Bronchial epithelial cell (primary cell): Measurements from ENCODE around the gene AHDC1. TPM values are rescaled to one million over a fixed set of nuclear protein-coding genes. Genes with fewer than 3 reads are reported as not detected.
A peak's percentile ranks its signal among the peaks of the same experiment; 100 is the strongest.

Experiments used
- DNase-seq: peaks from one replicate; pipeline ENCODE4 v3.0.0-alpha.2; 2010; ENCODE audit warnings: low read depth
- FAIRE-seq: peaks from 2 replicates; lab custom pipeline; 2011; peaks lifted over from hg19 to GRCh38; lab: Jason Lieb, UNC
- H3K27me3 ChIP-seq: 2 replicates; pipeline ENCODE4 v1.5.1; 2011; ENCODE audit warnings: low read length; ENCODE audit not compliant: control insufficient read depth, insufficient read depth
- H3K36me3 ChIP-seq: 2 replicates; pipeline ENCODE4 v1.5.1; 2011; ENCODE audit warnings: low read length; ENCODE audit not compliant: control insufficient read depth, insufficient read depth
- H3K4me3 ChIP-seq: 2 replicates; pipeline ENCODE4 v1.5.1; 2011; ENCODE audit warnings: mild to moderate bottlenecking, low read depth, low read length, control low read depth
- CTCF ChIP-seq: IDR thresholded peaks from 2 replicates; pipeline ENCODE4 v1.5.1; 2011; ENCODE audit warnings: mild to moderate bottlenecking, moderate library complexity, low read length, control low read depth, inconsistent platforms; ENCODE audit not compliant: insufficient read depth, severe bottlenecking
- total RNA-seq: library from RNA; depleted of rRNA; stranded (reverse); fragments of >200 nt; gene quantifications from 2 replicates; pipeline ENCODE4 v1.2.1, GENCODE V29; 2014

Gene AHDC1
- total RNA-seq, 1 donor from 2014 or later: 5.0 TPM

- Histone ChIP-seq H3K36me3 (peaks cover 17% of the 10 kb centered on the region), H3K4me3 (peak overlapping the region; percentile 9), H3K27me3 (no peaks in the 10 kb centered on the region)
- DNase-seq (peak; percentile 84), FAIRE-seq (no peak)
- TF ChIP-seq CTCF: peak; percentile 64
These were observed 35.5 kb downstream of the AHDC1 start for GRCh38 chr1:27568300-27569087.

GRCh38 chr1:27567971-27568299 lies 36.0 kb downstream of the AHDC1 start:
- DNase-seq (no peak), FAIRE-seq (no peak)
- peaks cover 14% of the 10 kb centered on the region for H3K36me3 ChIP-seq
- H3K4me3 ChIP-seq: no peak overlapping the region
- TF ChIP-seq CTCF: no peak
- H3K27me3 ChIP-seq: no peaks in the 10 kb centered on the region

GRCh38 chr1:27567146-27567526 lies 36.8 kb downstream of the AHDC1 start:
- no peak for TF ChIP-seq CTCF
- H3K27me3 ChIP-seq: no peaks in the 10 kb centered on the region
- H3K4me3 ChIP-seq: no peak overlapping the region
- peaks cover 14% of the 10 kb centered on the region for H3K36me3 ChIP-seq
- no peak for DNase-seq
- no peak for FAIRE-seq

DNA sequence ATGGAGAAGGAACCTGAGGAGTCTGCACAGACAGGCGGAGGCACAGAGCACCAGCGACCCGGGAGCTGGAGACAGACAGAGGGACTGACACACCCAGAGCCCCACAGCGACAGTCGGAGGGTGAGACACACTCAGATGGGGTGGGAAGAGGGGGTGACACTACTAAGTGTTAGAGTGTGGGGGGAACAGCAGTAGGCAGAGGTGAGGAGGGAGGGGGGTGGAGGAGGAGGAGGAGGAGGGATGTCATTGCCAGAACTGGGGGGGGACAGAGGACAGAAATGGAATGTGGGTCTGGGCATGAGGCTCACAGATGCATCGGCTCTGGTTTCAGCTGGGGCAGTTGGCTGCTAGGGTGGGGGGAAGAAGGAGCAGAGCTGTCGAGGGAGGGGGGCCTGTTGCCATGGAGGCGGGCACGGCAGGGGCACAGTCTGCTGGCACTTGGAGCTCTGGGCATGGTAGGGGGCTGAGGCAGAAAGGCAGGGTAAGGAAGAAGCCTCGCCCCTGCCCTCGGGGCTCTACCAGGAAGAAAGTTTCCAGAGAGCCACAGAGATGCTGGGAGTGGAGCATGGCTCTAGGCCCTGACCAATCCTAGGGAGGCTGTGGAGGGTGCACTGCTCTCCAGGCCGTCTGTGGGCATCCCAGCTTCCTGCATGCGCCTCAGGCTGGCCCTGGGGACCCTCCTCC lies 37.3 kb downstream of the AHDC1 start:
- no peak for DNase-seq
- Histone ChIP-seq H3K4me3 (no peak overlapping the region), H3K36me3 (peaks cover 14% of the 10 kb centered on the region), H3K27me3 (no peaks in the 10 kb centered on the region)
- no peak for TF ChIP-seq CTCF
- no peak for FAIRE-seq

GRCh38 chr1:27564710-27565649 lies 39.0 kb downstream of the AHDC1 start:
- Histone ChIP-seq H3K36me3 (peaks cover 16% of the 10 kb centered on the region), H3K27me3 (no peaks in the 10 kb centered on the region), H3K4me3 (no peak overlapping the region)
- DNase-seq: no peak
- no peak for TF ChIP-seq CTCF
- no peak for FAIRE-seq
